Nephron progenitor cell (in vitro differentiated cells): ENCODE data around the gene MFRP.

Experiments used
- DNase-seq: peaks from one replicate; pipeline ENCODE4 v3.0.0; 2021
- H3K27ac Mint-ChIP-seq: 2 replicates; pipeline ENCODE4 v1.8.0; 2021; ENCODE audit warnings: mild to moderate bottlenecking, moderate library complexity, mixed read lengths
- H3K27me3 Mint-ChIP-seq: 2 replicates; pipeline ENCODE4 v1.8.0; 2021; ENCODE audit warnings: mild to moderate bottlenecking, low read depth, mixed read lengths; ENCODE audit not compliant: poor library complexity
- H3K36me3 Mint-ChIP-seq: 2 replicates; pipeline ENCODE4 v1.8.0; 2021; ENCODE audit warnings: low read depth, mixed read lengths
- H3K4me1 Mint-ChIP-seq: 2 replicates; pipeline ENCODE4 v1.8.0; 2021; ENCODE audit warnings: mixed read lengths
- H3K4me3 Mint-ChIP-seq: 2 replicates; pipeline ENCODE4 v1.8.0; 2021; ENCODE audit warnings: mild to moderate bottlenecking, moderate library complexity, mixed read lengths
- H3K9me3 Mint-ChIP-seq: 2 replicates; pipeline ENCODE4 v1.8.0; 2021; ENCODE audit warnings: mild to moderate bottlenecking, moderate library complexity, mixed read lengths
- TF ChIP-seq, protein P1 (sequence below): fragments of 200-600 bp; sonication (generic); IDR thresholded peaks from 2 replicates; pipeline ENCODE4 v1.5.0; 2021; ENCODE audit warnings: antibody characterized with exemption

The MFRP gene

DNA sequence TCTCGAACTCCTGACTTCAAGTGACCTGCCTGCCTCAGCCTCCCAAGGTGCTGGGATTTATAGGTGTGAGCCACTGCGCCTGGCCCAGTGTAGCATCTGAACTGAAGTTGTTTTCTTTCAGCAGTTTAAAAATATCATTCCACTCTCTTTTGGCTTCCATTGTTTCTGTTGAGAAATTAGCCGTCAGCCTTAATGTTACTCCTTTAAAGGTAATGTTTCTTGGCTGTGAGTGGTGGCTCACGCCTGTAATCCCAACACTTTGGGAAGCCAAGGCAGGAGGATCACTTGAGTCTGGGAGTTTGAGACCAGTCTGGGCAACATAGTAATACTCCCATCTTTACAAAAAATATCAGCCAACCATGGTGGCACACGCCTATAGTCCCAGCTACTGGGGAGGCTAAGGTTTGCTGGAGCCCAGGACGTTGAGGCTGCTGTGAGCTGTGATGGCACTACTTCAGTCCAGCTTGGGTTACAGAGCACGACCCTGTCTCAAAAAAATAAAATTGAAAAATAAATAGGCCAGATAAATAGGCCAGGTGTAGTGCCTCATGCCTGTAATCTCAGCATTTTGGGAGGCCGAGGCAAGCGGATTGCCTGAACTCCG is 55.5 kb downstream of the MFRP start:
- no peaks in the 10 kb centered on the region for H3K27me3 Mint-ChIP-seq
- peaks cover 20% of the 10 kb centered on the region for H3K9me3 Mint-ChIP-seq
- H3K4me1 Mint-ChIP-seq: no peaks in the 10 kb centered on the region
- no peak overlapping the region for H3K4me3 Mint-ChIP-seq
- TF ChIP-seq, protein P1, sequence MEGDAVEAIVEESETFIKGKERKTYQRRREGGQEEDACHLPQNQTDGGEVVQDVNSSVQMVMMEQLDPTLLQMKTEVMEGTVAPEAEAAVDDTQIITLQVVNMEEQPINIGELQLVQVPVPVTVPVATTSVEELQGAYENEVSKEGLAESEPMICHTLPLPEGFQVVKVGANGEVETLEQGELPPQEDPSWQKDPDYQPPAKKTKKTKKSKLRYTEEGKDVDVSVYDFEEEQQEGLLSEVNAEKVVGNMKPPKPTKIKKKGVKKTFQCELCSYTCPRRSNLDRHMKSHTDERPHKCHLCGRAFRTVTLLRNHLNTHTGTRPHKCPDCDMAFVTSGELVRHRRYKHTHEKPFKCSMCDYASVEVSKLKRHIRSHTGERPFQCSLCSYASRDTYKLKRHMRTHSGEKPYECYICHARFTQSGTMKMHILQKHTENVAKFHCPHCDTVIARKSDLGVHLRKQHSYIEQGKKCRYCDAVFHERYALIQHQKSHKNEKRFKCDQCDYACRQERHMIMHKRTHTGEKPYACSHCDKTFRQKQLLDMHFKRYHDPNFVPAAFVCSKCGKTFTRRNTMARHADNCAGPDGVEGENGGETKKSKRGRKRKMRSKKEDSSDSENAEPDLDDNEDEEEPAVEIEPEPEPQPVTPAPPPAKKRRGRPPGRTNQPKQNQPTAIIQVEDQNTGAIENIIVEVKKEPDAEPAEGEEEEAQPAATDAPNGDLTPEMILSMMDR: no peak
- H3K27ac Mint-ChIP-seq: no peak overlapping the region
- no peak for DNase-seq
- peaks cover 70% of the 10 kb centered on the region for H3K36me3 Mint-ChIP-seq
